Right kidney (tissue), 1 donor: ENCODE data around the gene KIF26B.

Source experiments
- DNase-seq: peaks from one replicate; pipeline ENCODE4 v3.0.0-alpha.2; 2016

Gene KIF26B

DNA sequence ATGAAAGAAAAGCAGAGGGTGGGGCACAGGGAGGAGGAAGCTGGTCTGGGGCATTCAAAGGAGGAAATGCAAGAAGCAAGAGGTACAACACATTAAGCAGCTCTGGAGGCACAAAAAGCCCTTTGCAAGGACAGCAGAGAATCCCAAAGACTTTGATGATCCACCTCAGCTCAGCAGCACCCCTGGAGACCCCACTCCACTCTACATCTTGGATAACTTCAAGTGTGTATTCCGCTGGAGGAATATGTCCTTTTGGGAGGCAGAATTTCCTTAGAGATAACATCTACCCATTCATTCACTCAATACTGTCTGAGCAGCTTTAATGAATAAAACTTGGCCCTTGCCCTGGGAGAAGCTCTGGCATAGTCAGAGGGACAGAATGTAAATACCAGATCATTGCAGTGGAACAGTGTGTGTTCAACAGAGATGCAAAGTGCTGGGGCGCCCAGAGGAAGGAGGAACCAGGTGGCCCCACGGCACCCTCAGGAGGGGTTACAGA, 599.7 kb downstream of the KIF26B start:
- DNase-seq = no peak
